ENCODE results near the gene GOLGA6B. TPM values are rescaled to one million over a fixed set of nuclear protein-coding genes. Genes with fewer than 3 reads are reported as not detected.

The GOLGA6B gene
- total and polyA plus RNA-seq, 2 of the 13 experiments (the other 11 are each of a cell fraction or from before 2014, with no cell fraction given): 0.04 TPM; not detected in 1

- TF ChIP-seq BCL6 (CRISPR knock-in tag; IDR thresholded peaks at IDR 0.05) (peak; percentile 94), XRCC5 (optimal IDR thresholded peaks at IDR 0.05; ENCODE audit: low read length) (peak; percentile 72), NRL (CRISPR knock-in tag; IDR thresholded peaks at IDR 0.05; ENCODE audit: borderline replicate concordance) (0 out of 2 replicates have a peak, but pooled peaks have one; percentile 20)
These were observed 16.3 kb downstream of the GOLGA6B start (continued) for GRCh38 chr15:72670656-72671352.

DNA sequence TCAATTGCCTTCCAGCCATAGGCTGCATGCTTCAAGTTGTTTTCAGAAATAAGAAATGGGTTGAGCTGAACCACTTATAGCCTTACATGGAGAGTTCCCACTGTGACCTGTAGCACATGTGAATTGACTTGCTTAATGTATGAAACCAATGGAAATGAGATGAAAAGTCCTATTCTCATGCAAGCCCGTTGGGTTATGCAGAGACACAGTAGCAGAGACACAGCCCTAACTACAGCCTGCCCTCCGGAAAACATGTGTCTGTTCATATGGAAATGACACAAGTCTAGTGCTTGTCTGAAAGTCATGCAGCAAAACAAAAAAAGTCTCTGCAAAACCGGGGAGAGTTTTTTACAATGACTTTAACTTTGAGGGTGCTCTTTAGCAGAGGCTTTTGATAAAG is 17.0 kb downstream of the GOLGA6B start:
- ChIA-PET POLR2A (interaction anchor here (0.8 kb wide), 1 partner anchor 14 kb away, joined by 4 read pairs; the partner anchor contains the start of genes BBS4 and HIGD2B), CTCF (ENCODE audit: low intra/inter-chr PET ratio, low total read pairs) (interaction anchor here (1.6 kb wide), 1 partner anchor 72 kb away, joined by 8 read pairs; no protein-coding TSS in a partner anchor)
- ATAC-seq (no peak), DNase-seq (ENCODE audit: low spot score) (no peak), FAIRE-seq (no peak)
- Histone ChIP-seq H3K9ac (ENCODE audit: insufficient read depth, low read depth, low read length) (no peak overlapping the region), H2AFZ (ENCODE audit: low read length) (no peak overlapping the region), H3K4me2 (ENCODE audit: low read depth, low read length) (no peak overlapping the region), H3K9me3 (ENCODE audit: low read length) (no peaks in the 10 kb centered on the region), H3K4me1 (ENCODE audit: insufficient read depth, low read length) (no peaks in the 10 kb centered on the region), H3K36me3 (replicated peaks in 1 of 2; ENCODE audit: control insufficient read depth in 1 of 2, insufficient read depth in 2 of 2, low read length in 2 of 2) (no peaks in the 10 kb centered on the region), H3K4me3 (replicated peaks in 1 of 3; ENCODE audit: insufficient read depth in 1 of 3, low read depth in 2 of 3, low read length in 3 of 3) (no peak overlapping the region), H3K27me3 (ENCODE audit: control insufficient read depth in 1 of 2, insufficient read depth in 2 of 2, low read length in 2 of 2) (peaks cover 0 to 8% of the 10 kb centered on the region in 2 experiments; a peak in 2 of 5 replicates), H3K27ac (ENCODE audit: extremely low read length, insufficient read depth, low read length) (no peak overlapping the region), H3K79me2 (ENCODE audit: insufficient read depth, low read length) (no peaks in the 10 kb centered on the region), H4K20me1 (ENCODE audit: insufficient read depth, low read length) (no peaks in the 10 kb centered on the region)
- in situ Hi-C loops (cut with HindIII; ENCODE audit: extremely low pct_ligation_motif_present, low pct_unique_long_range_greater_than_20kb) (no loop called here), intact Hi-C loops (cut with micrococcal nuclease; ENCODE audit: unreplicated experiment) (no loop called here)
- BruUV-seq (replicated peaks): no TSS peak
- WGBS (ENCODE audit: low lambda C conversion rate): 24% methylated on average over 3 of the region's 3 CpGs
- TF ChIP-seq PAXIP1 (CRISPR knock-in tag; conservative IDR thresholded peaks at IDR 0.05) (no peak), ELF4 (CRISPR knock-in tag; IDR thresholded peaks at IDR 0.05; ENCODE audit: borderline replicate concordance) (no peak), ZBTB39 (CRISPR knock-in tag; IDR thresholded peaks at IDR 0.05) (no peak), FOXP1 (IDR thresholded peaks at IDR 0.05) (no peak), FOXP1 (CRISPR knock-in tag; IDR thresholded peaks at IDR 0.05) (no peak), SALL2 (CRISPR knock-in tag; IDR thresholded peaks at IDR 0.05) (no peak), ZNF567 (CRISPR knock-in tag; IDR thresholded peaks at IDR 0.05; ENCODE audit: borderline replicate concordance) (no peak), NPAS2 (CRISPR knock-in tag; IDR thresholded peaks at IDR 0.05; ENCODE audit: borderline replicate concordance) (no peak), KDM2A (CRISPR knock-in tag; IDR thresholded peaks at IDR 0.05; ENCODE audit: borderline replicate concordance, low read depth) (no peak), SPEN (CRISPR knock-in tag; IDR thresholded peaks at IDR 0.05; ENCODE audit: low read depth) (no peak), SRSF4 (IDR thresholded peaks at IDR 0.05; ENCODE audit: low read depth, low read length, poor library complexity, severe bottlenecking) (no peak), ZSCAN12 (CRISPR knock-in tag; IDR thresholded peaks at IDR 0.05) (no peak), ZNF543 (CRISPR knock-in tag; IDR thresholded peaks at IDR 0.05) (no peak)

Measured in HepG2 (cell line).